ENCODE data around the gene NEGR1.

Gene NEGR1

GRCh38 chr1:72111662-72112061 lies 170.7 kb downstream of the NEGR1 start:
- DNase-seq = no peak

- no peak for DNase-seq
These were observed 172.4 kb downstream of the NEGR1 start for GRCh38 chr1:72109916-72110315.

GRCh38 chr1:72105201-72105600 lies 177.1 kb downstream of the NEGR1 start:
- no peak for DNase-seq

- no peak for DNase-seq
These were observed 180.3 kb downstream of the NEGR1 start for GRCh38 chr1:72101840-72102632.

- no peak for DNase-seq
These were observed 181.6 kb downstream of the NEGR1 start for GRCh38 chr1:72100771-72101170.

- DNase-seq = no peak
These were observed 184.3 kb downstream of the NEGR1 start for GRCh38 chr1:72097851-72098570.

GRCh38 chr1:72094209-72094608 lies 188.1 kb downstream of the NEGR1 start:
- no peak for DNase-seq

GRCh38 chr1:72086394-72086793 lies 195.9 kb downstream of the NEGR1 start:
- DNase-seq = no peak

GRCh38 chr1:72075425-72075824 lies 206.9 kb downstream of the NEGR1 start:
- no peak for DNase-seq

- no peak for DNase-seq
These were observed 215.9 kb downstream of the NEGR1 start for GRCh38 chr1:72066431-72066830.

- no peak for DNase-seq
These were observed 217.9 kb downstream of the NEGR1 start for GRCh38 chr1:72064196-72065075.

GRCh38 chr1:72063364-72064044 lies 218.8 kb downstream of the NEGR1 start:
- DNase-seq = no peak

- no peak for DNase-seq
These were observed 219.8 kb downstream of the NEGR1 start for GRCh38 chr1:72062584-72062983.

- no peak for DNase-seq
These were observed 221.7 kb downstream of the NEGR1 start for GRCh38 chr1:72060466-72061245.

- no peak for DNase-seq
These were observed 225.8 kb downstream of the NEGR1 start for GRCh38 chr1:72056516-72056915.

- DNase-seq = no peak
These were observed 230.8 kb downstream of the NEGR1 start for GRCh38 chr1:72051538-72051937.

GRCh38 chr1:72050551-72050950 lies 231.8 kb downstream of the NEGR1 start:
- DNase-seq = no peak

GRCh38 chr1:72037745-72038343 lies 244.5 kb downstream of the NEGR1 start:
- DNase-seq = no peak

GRCh38 chr1:72034827-72035226 lies 247.5 kb downstream of the NEGR1 start:
- DNase-seq = no peak

- DNase-seq = no peak
These were observed 259.0 kb downstream of the NEGR1 start for GRCh38 chr1:72023063-72023930.

- no peak for DNase-seq
These were observed 263.8 kb downstream of the NEGR1 start for GRCh38 chr1:72018562-72018961.
